A549 (cell line): ENCODE results near the gene TMEM131. TPM values are rescaled to one million over a fixed set of nuclear protein-coding genes. Genes with fewer than 3 reads are reported as not detected.

Experiments used
- ATAC-seq, 2 experiments: fragments of 200-7000 bp in 1 of 2; fragments of >200 bp in 1 of 2; cut with Nextera tagmentation in 1 of 2; cut with Tn5 transposase in 1 of 2; 3 replicates each; pipeline versions ENCODE4 v1.8.0 to v1.9.1; 2018 to 2020; ENCODE audit warnings: mild to moderate bottlenecking in 1 of 2, moderate library complexity in 1 of 2
- CTCF ChIA-PET: fragments of 300-600 bp; sonication (Branson Sonifier 250); formaldehyde crosslinking; extraction: SDS; loops from one replicate; lab custom pipeline; 2021; ENCODE audit warnings: antibody characterized with exemption, inconsistent platforms; lab: Yijun Ruan, JAX
- POLR2A ChIA-PET: fragments of 350-600 bp; formaldehyde crosslinking; extraction: SDS; loops from one replicate; lab custom pipeline; 2021; ENCODE audit warnings: antibody characterized with exemption, inconsistent platforms; lab: Yijun Ruan, JAX
- DNase-seq, 2 experiments: peaks; one replicate each; pipeline versions ENCODE4 v3.0.0 to v3.0.0-alpha.2; 2011 to 2016; ENCODE audit warnings: low read depth in 1 of 2, low spot score in 1 of 2
- FAIRE-seq: peaks from 2 replicates; lab custom pipeline; 2011; peaks lifted over from hg19 to GRCh38; lab: Jason Lieb, UNC
- H3K27ac ChIP-seq, 2 experiments: fragments of >200 bp; sonication (Bioruptor Twin); formaldehyde crosslinking; 3 replicates each; pipeline ENCODE4 v1.5.1; 2016 to 2017
- H3K4me1 ChIP-seq: fragments of >200 bp; sonication (Bioruptor Twin); formaldehyde crosslinking; 3 replicates; pipeline ENCODE4 v1.6.1; 2016
- H3K4me2 ChIP-seq: fragments of >200 bp; sonication (Bioruptor Twin); formaldehyde crosslinking; 3 replicates; pipeline ENCODE4 v1.6.1; 2016
- H3K4me3 ChIP-seq: fragments of >200 bp; sonication (Bioruptor Twin); formaldehyde crosslinking; 3 replicates; pipeline ENCODE4 v1.5.1; 2016
- H3K9me3 ChIP-seq: fragments of >200 bp; sonication (Bioruptor Twin); formaldehyde crosslinking; 3 replicates; pipeline ENCODE4 v1.6.1; 2016
- BHLHE40 ChIP-seq: IDR thresholded peaks from 2 replicates; pipeline ENCODE4 v1.6.1; 2012; ENCODE audit warnings: low read depth, low read length, inconsistent platforms
- CBX8 ChIP-seq: fragments of 200-600 bp; sonication (generic); IDR thresholded peaks from 2 replicates; pipeline ENCODE4 v1.6.1; 2016
- CEBPB ChIP-seq, 2 experiments: fragments of >200 bp in 1 of 2; sonication (Bioruptor Twin) in 1 of 2; formaldehyde crosslinking in 1 of 2; IDR thresholded peaks; 2 replicates each; pipeline ENCODE4 v1.6.1; 2012 to 2016
- CHD4 ChIP-seq: fragments of 200-600 bp; sonication (generic); IDR thresholded peaks from 2 replicates; pipeline ENCODE4 v1.6.1; 2016; ENCODE audit warnings: antibody characterized with exemption, mild to moderate bottlenecking, borderline replicate concordance
- EHMT2 ChIP-seq: fragments of 200-600 bp; sonication (generic); IDR thresholded peaks from 2 replicates; pipeline ENCODE4 v1.6.1; 2016; ENCODE audit warnings: antibody characterized with exemption, low read depth, mild to moderate bottlenecking, moderate library complexity
- GATA3 ChIP-seq: IDR thresholded peaks from 2 replicates; pipeline ENCODE4 v1.6.1; 2012; ENCODE audit warnings: borderline replicate concordance
- HDAC2 ChIP-seq: fragments of 200-600 bp; sonication (generic); IDR thresholded peaks from 2 replicates; pipeline ENCODE4 v1.6.1; 2016
- HEYL ChIP-seq: fragments of 250-450 bp; sonication (Bioruptor Pico); IDR thresholded peaks from 2 replicates; pipeline ENCODE4 v1.8.0; 2021; ENCODE audit warnings: mild to moderate bottlenecking, moderate library complexity
- JUN ChIP-seq, 2 experiments: fragments of >200 bp; sonication (Bioruptor Twin); formaldehyde crosslinking; IDR thresholded peaks; 2 replicates in 1 of 2; 3 replicates in 1 of 2; pipeline ENCODE4 v1.6.1; 2016 to 2017
- JUNB ChIP-seq: fragments of >200 bp; sonication (Bioruptor Twin); formaldehyde crosslinking; IDR thresholded peaks from 2 replicates; pipeline ENCODE4 v1.6.1; 2016
- KDM5A ChIP-seq: fragments of 200-600 bp; sonication (generic); IDR thresholded peaks from 2 replicates; pipeline ENCODE4 v1.6.1; 2016; ENCODE audit warnings: antibody characterized with exemption, mild to moderate bottlenecking
- MAZ ChIP-seq: fragments of 150-350 bp; IDR thresholded peaks from 2 replicates; pipeline ENCODE4 v1.6.1; 2014; ENCODE audit warnings: antibody characterized with exemption, low read depth, low read length, borderline replicate concordance
- MYC ChIP-seq: IDR thresholded peaks from 2 replicates; pipeline ENCODE4 v1.6.1; 2012; ENCODE audit warnings: mild to moderate bottlenecking, inconsistent platforms, low read length, improper control_type of control experiment, borderline replicate concordance
- NPAS2 ChIP-seq: fragments of 250-450 bp; sonication (Bioruptor Pico); IDR thresholded peaks from 2 replicates; pipeline ENCODE4 v1.8.0; 2022; ENCODE audit warnings: mild to moderate bottlenecking, moderate library complexity, borderline replicate concordance
- NR3C1 ChIP-seq: fragments of >200 bp; sonication (Bioruptor Twin); formaldehyde crosslinking; IDR thresholded peaks from 3 replicates; pipeline ENCODE4 v1.6.1; 2017
- POLR2A ChIP-seq: IDR thresholded peaks from 2 replicates; pipeline ENCODE4 v1.6.1; 2012; ENCODE audit warnings: mild to moderate bottlenecking, low read length
- RAD21 ChIP-seq, 2 experiments: fragments of >200 bp in 1 of 2; sonication (Bioruptor Twin) in 1 of 2; formaldehyde crosslinking in 1 of 2; IDR thresholded peaks in 1 of 2; conservative IDR thresholded peaks in 1 of 2; 2 replicates in 1 of 2; 3 replicates in 1 of 2; pipeline ENCODE4 v1.6.1; 2012 to 2018; ENCODE audit warnings: inconsistent platforms in 1 of 2
- RARB ChIP-seq: fragments of 250-450 bp; sonication (Bioruptor Pico); IDR thresholded peaks from 2 replicates; pipeline ENCODE4 v1.8.0; 2021; ENCODE audit warnings: mild to moderate bottlenecking, moderate library complexity
- RNF2 ChIP-seq: fragments of 200-600 bp; sonication (generic); IDR thresholded peaks from 2 replicates; pipeline ENCODE4 v1.6.1; 2016; ENCODE audit warnings: low read depth, mild to moderate bottlenecking, antibody characterized with exemption, moderate library complexity, borderline replicate concordance
- TP53 ChIP-seq: fragments of 250-450 bp; sonication (Bioruptor Pico); IDR thresholded peaks from 2 replicates; pipeline ENCODE4 v1.5.0; 2021; ENCODE audit warnings: mild to moderate bottlenecking, moderate library complexity
- ZNF302 ChIP-seq: fragments of 250-450 bp; sonication (Bioruptor Pico); IDR thresholded peaks from 2 replicates; pipeline ENCODE4 v1.9.0; 2021; ENCODE audit warnings: inconsistent platforms, mild to moderate bottlenecking, moderate library complexity
- WGBS: methylation state at CpG from one replicate; pipeline ENCODE4 v1.1.6; 2017; ENCODE audit errors: missing lambda C conversion rate; 5-methylcytosine and 5-hydroxymethylcytosine counted together
- polyA plus RNA-seq, 4 experiments: library from polyadenylated mRNA; depleted of rRNA in 3 of 4; stranded (reverse); fragments of >200 nt; fragmentation: RNase III in 1 of 4; extraction: RNeasy Plus Mini Kit Qiagen cat#74134 plus additional on column Dnase treatment in 1 of 4; gene quantifications; 2 replicates in 3 of 4; 3 replicates in 1 of 4; pipeline ENCODE4 v1.2.3, GENCODE V29; 2011 to 2017
- TF ChIP-seq, protein P1 (sequence below): IDR thresholded peaks from 2 replicates; pipeline ENCODE4 v1.6.1; 2012; ENCODE audit warnings: low read depth, borderline replicate concordance
- TF ChIP-seq, protein P2 (sequence below): fragments of 450-650 bp; IDR thresholded peaks from 2 replicates; pipeline ENCODE4 v1.6.1; 2014; ENCODE audit warnings: antibody characterized with exemption
- TF ChIP-seq, protein P3 (sequence below): fragments of >200 bp; sonication (Bioruptor Twin); formaldehyde crosslinking; IDR thresholded peaks from 3 replicates; pipeline ENCODE4 v1.6.1; 2016

Gene TMEM131
- polyA plus RNA-seq, 2 of the 4 experiments (the other 2 are of a cell fraction): 14.5 to 21.8 TPM

DNA sequence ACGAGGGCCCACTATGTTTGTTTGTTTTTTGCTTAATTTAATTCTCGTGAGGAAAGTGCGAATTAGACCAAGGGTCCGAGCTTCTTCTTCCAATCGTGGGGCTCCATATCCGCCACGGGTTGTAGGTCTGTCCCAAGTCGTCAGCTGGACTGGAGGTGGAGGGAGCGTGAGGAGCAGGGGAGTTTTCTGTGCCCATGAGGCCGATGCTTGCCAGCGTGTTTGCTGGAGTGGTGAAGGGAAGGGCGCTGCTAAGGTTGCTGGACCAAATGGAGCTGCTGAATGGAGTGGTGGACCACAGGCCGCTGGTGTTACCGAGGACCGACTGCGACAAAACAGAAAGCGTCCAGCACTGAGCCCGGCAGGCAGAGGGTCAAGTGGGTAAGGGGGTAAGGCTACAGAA, 238.7 kb downstream of the TMEM131 start:
- Histone ChIP-seq H3K4me3 (no peak overlapping the region), H3K27ac (no peak overlapping the region), H3K4me1 (no peaks in the 10 kb centered on the region), H3K9me3 (no peaks in the 10 kb centered on the region), H3K4me2 (no peak overlapping the region)
- no peak for ATAC-seq
- POLR2A ChIA-PET: no interaction called here
- 92% methylated on average over 18 of the region's 18 CpGs for WGBS
- TF ChIP-seq, protein P1, sequence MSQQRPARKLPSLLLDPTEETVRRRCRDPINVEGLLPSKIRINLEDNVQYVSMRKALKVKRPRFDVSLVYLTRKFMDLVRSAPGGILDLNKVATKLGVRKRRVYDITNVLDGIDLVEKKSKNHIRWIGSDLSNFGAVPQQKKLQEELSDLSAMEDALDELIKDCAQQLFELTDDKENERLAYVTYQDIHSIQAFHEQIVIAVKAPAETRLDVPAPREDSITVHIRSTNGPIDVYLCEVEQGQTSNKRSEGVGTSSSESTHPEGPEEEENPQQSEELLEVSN: no peak
- TF ChIP-seq EHMT2 (no peak), MAZ (no peak), ZNF302 (CRISPR knock-in tag) (no peak), HDAC2 (no peak), JUN (IDR thresholded peaks at IDR 0.05) (no peak), TP53 (CRISPR knock-in tag) (no peak), RNF2 (no peak), BHLHE40 (no peak), NR3C1 (no peak), NPAS2 (no peak), CEBPB (IDR thresholded peaks at IDR 0.05) (no peak), MYC (no peak), GATA3 (no peak), CBX8 (no peak), CHD4 (no peak)
- TF ChIP-seq, protein P2, sequence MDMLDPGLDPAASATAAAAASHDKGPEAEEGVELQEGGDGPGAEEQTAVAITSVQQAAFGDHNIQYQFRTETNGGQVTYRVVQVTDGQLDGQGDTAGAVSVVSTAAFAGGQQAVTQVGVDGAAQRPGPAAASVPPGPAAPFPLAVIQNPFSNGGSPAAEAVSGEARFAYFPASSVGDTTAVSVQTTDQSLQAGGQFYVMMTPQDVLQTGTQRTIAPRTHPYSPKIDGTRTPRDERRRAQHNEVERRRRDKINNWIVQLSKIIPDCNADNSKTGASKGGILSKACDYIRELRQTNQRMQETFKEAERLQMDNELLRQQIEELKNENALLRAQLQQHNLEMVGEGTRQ: no peak
- TF ChIP-seq, protein P3, sequence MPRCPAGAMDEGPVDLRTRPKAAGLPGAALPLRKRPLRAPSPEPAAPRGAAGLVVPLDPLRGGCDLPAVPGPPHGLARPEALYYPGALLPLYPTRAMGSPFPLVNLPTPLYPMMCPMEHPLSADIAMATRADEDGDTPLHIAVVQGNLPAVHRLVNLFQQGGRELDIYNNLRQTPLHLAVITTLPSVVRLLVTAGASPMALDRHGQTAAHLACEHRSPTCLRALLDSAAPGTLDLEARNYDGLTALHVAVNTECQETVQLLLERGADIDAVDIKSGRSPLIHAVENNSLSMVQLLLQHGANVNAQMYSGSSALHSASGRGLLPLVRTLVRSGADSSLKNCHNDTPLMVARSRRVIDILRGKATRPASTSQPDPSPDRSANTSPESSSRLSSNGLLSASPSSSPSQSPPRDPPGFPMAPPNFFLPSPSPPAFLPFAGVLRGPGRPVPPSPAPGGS: no peak
- FAIRE-seq: no peak
- no peak for DNase-seq
- CTCF ChIA-PET: interaction anchor here (1.0 to 1.7 kb wide), 3 partner anchors 10 to 892 kb away, joined by 4 to 7 read pairs (median 5); no protein-coding TSS in a partner anchor

DNA sequence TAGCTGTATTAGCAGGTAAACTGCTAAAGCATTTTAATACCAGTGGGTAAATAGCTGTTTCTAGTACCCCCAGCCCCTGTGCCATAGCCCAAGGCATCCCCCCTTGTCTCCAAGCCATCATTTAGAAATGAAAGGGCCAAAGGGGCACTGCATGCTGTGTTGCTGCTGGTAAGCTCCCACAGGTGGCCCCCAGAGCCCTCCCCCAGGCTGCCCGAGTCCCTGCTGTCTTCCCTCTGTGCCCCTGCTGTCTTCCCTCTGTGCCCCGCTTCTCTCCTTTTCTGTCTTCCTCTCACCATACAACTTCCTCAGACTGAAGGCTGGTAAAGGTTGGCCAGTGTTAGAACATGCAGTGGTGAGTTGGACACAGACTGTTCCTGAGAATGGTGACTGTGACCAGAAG, 240.3 kb downstream of the TMEM131 start:
- H3K27ac ChIP-seq: no peak overlapping the region
- no peak for FAIRE-seq

More for the DNA sequence above, 240.3 kb downstream of the TMEM131 start:
- no peak for TF ChIP-seq JUN (IDR thresholded peaks at IDR 0.05)
- TF ChIP-seq KDM5A: no peak
- TF ChIP-seq, protein P1: no peak
- TF ChIP-seq CHD4: no peak
- no peak for TF ChIP-seq JUNB
- TF ChIP-seq GATA3: no peak
- TF ChIP-seq RARB (CRISPR knock-in tag): no peak
- no peak for TF ChIP-seq POLR2A
- TF ChIP-seq HEYL (CRISPR knock-in tag): no peak
- TF ChIP-seq RAD21 (conservative IDR thresholded peaks at IDR 0.05 in 1 of 2, IDR thresholded peaks at IDR 0.05 in 1 of 2): no peak
- no peak for DNase-seq
- H3K9me3 ChIP-seq: no peaks in the 10 kb centered on the region
- WGBS: 100% methylated on average over 2 of the region's 2 CpGs
- ChIA-PET POLR2A (no interaction called here), CTCF (interaction anchor here (1.9 to 5.8 kb wide), 2 partner anchors 11 to 15 kb away, joined by 6 to 27 read pairs; no protein-coding TSS in a partner anchor)
- H3K4me3 ChIP-seq: no peak overlapping the region
- no peak for ATAC-seq
- no peaks in the 10 kb centered on the region for H3K4me1 ChIP-seq
- no peak overlapping the region for H3K4me2 ChIP-seq
